ENCODE data around the gene FAM43B.

Gene FAM43B

DNA sequence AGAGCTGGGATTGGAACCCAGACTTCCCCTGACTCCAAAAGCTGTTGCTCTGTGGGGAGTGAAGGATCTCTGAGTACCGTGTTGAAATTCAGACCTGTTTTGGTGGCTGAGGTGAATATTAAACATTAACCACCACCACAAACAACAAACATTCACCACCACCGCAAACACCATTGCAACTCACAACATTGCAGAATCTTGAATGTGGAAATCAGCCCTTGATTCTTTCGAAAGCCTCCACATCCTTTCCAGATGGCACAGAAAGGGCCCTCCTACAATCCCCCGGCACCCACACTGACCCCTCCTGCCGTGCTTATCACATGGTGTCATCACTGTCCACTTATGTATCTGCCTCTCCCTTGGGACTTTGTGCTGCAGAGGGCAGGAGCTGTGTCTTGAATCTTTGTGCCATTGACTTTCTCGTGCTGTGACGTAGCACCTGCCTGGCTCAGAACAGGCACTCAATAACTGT, 38.0 kb downstream of the FAM43B start:
- no peak for DNase-seq (ENCODE audit: low read depth)

DNA sequence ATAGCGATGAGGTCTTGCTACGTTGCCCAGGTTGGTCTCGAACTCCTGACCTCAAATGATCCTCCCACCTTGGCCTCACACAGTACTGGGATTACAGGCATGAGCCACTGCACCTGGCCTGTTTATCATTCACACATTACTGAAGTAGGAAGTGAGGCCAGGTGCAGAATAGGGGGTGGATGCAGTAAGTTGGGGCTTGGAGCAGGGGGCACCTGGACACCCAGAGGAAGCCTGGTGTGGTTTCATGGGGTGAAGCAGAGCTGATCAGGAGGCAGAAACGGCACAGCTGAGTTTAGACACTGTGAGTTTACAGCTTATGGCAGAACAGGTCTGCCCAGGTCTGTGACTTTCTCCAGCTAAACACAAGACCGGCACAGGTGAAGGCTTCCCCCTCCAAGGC, 41.4 kb downstream of the FAM43B start:
- no peak for DNase-seq (ENCODE audit: low read depth)

DNA sequence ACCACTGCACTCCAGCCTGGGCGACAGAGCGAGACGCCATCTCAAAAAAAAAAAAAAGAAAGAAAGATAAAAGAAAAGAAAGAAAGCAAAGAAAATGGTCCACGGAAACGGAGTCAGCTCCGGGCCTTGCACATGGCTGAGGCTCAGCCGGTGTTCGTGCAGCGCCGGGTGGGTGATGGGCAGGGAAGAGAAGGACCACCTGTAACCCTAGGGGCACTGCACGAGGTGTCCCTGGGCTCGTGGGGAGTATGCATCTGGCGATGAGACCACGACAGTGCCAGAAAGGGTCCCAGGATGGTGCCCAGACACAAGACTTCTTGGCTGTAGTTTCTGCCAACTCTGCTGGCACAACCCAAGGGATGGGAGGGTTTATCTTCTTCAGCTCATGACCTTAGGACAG, 42.4 kb downstream of the FAM43B start:
- no peak for DNase-seq (ENCODE audit: low read depth)

DNA sequence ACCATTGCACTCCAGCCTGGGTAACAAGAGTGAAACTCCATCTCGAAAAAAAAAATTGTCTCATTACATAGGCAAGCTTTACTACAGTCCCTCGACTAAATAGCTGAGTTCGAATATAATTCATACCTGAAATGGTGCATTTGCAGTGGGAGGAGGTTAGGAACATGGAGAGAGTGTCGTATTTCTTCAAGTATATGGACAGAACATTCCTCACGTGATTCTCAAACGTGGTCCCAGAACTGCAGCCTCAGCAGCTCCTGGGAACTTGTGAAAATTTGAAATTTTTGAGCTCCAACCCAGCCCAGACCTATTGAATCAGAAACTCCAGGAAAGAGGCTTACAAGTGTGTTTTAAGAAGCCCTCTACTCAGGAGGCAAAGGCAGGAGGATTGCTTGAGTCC, 43.7 kb downstream of the FAM43B start:
- no peak for DNase-seq (ENCODE audit: low read depth)

DNA sequence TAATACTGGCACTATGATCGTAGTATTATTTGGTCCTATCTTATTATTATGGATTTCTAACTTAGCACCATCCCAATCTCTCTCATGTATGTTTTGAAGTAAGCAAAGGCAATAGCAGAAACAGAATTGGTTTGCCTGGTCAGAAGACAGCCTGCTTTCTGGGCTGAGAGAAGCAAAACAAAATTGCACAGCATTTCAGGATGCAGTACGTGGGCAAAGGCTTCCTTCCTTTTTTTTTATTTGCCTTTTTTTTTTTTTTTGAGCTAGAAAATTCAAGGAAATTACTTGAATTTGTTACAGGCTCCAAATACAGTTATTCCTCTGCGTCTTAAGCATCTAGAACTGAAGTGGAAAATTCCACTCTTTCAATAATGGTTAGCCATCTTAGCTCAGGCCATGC, 45.3 kb downstream of the FAM43B start:
- DNase-seq (ENCODE audit: low read depth): no peak

DNA sequence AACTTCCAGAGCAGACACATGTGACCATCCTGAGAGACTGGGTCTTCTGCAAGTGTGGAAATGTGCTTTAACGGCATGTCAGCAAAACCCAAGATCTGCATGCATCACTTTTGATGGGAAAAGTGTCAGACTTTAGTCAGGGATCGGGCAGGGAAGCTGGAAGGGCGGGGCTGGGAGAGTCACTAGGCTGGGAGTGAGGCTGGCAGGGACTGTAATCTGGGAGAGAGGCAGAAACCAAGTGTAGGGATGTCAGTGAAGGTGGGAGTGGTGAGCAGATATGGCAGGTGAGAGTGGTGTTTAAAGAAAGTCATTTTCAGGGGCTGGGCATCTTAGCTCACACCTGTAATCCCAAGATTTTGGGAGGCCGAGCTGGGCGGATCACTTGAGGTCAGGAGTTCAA, 47.8 kb downstream of the FAM43B start:
- no peak for DNase-seq (ENCODE audit: low read depth)

DNA sequence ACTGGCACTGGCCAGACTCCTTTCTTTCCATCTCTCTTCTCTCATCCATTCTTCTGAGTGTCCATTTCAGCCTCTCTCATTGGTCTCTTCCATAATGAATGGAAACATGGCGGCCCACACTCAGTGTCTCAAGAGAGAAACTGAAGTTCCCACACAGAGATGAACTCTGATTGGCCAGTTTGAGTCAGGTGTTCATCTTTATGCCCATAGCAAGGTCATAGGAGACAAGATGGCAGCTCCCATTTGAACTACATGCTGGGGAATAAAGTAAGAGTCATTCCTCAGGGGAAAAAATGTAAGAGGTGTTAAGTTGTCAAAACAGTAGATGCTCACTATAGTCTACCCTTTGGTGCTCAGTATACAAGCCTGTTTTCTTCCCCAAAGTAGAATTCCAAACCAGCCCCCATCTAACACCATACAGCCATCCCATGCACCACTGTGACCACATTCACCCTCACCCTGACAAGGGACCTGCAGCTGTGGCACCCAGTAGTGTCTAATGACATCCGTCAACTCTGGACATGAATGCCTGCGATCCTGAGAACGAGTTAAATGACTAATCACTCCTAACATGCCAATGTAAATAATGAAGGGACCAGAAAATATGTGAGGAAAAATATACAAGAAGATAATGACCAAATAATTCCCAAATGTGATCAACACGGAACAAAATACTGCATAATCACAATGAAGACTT, 48.9 kb downstream of the FAM43B start:
- no peak for DNase-seq (ENCODE audit: low read depth)

DNA sequence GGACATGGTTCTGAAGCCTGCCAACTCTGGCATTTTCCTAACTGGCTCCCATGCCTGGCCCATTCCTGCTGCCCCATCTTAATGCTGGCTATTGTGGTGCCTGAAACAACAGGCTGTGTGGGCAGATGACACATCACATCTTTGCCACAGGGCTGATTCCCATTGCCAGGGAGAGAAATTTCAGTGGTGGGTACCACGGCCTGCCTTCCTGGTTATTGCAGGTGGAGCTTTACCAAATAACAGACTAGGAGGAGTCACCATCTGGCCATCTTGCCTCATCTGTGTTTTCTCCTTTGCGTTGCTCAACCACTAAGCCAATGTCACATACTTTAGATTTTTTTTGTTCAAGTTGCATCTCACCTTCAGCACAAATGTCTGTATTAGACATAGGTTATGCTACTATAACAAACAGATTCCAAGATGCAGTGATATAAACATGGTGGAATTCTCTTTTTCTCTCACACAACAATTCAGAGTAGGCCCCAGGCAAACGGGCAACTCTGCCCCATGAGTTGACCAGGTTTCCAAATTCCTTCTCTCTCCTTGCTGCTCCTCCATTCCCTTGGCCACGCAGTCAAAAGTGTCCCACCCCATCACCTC, 50.6 kb downstream of the FAM43B start:
- DNase-seq (ENCODE audit: low read depth): no peak

DNA sequence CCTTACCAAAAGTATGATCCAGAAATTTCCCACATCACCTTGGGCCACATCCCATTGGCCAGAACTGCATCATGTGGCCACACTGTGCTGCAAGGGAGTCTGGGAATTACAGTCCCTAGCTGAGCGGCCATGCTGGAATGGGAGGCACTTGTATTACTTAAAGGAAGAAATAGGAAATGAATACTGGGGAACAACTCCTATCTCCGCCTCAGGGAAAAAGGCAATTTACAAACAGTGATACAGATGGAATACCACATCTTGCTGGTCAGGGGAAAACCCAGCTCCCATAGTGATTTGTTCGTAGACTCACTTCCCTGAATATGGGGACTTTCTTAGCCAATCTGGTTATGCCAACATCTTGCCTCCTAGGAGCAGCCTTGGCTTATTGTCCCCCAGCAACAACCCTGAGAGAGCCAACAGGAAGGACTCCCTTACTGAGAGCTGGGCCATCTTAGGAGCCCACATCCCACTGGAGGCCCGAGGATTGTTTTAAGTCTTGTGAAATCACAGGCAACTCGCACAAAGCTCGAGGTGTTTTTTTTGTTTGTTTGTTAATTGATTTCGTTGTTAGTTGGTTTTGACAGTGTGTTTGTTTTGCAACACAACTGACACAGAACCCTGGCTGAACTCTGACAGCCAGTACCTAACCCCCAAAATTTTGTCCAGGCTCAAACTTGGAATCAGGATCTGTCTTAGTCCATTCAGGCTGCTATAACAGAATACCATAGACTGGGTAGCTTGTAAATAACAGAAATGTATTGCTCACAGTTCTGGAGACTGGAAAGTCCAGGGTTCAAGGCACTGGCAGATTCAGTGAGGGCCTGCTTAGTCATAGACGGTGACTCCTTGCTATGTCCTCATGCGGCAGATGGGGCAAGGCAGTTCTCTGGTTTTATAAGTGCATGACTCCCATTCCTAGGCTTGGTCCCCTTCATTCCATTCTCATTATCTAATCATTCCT, 51.4 kb downstream of the FAM43B start:
- DNase-seq (ENCODE audit: low read depth): no peak
